ENCODE results near the gene AGAP3. TPM values are rescaled to one million over a fixed set of nuclear protein-coding genes. Genes with fewer than 3 reads are reported as not detected.

Gene AGAP3
- total RNA-seq, 2 experiments from 2014 or later = 16.7 to 17.7 TPM

GRCh38 chr7:151048911-151049463 lies 37.3 kb upstream of the AGAP3 start:
- Mint-ChIP-seq H3K27ac (no peak overlapping the region), H3K4me3 (no peak overlapping the region), H3K9me3 (no peaks in the 10 kb centered on the region), H3K27me3 (ENCODE audit: low read depth) (no peaks in the 10 kb centered on the region), H3K36me3 (ENCODE audit: low read depth) (no peaks in the 10 kb centered on the region), H3K4me1 (ENCODE audit: low read depth) (peaks cover 5% of the 10 kb centered on the region)
- no peak for DNase-seq
- intact Hi-C loops (cut with micrococcal nuclease) = no loop called here
- CTCF ChIA-PET = no interaction called here

DNA sequence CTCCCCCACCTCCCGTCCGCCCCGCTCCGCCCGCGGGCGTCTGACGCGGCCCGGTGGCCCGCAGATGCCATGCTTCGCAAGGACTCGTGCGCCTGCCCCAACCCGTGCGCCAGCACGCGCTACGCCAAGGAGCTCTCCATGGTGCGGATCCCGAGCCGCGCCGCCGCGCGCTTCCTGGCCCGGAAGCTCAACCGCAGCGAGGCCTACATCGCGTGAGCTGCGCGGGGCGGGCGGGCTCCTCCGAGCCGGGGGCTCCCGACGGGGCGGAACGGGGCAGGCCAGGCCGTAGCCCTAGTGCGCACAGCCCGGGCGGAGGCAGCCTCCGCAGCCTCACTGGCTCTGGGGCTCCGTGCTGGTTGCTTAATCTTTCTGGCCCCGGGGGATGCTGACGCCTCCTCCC lies 35.2 kb upstream of the AGAP3 start:
- H3K9me3 Mint-ChIP-seq = no peaks in the 10 kb centered on the region
- CTCF ChIA-PET = no interaction called here
- H3K4me3 Mint-ChIP-seq = no peak overlapping the region
- no peak overlapping the region for H3K27ac Mint-ChIP-seq
- intact Hi-C loops (cut with micrococcal nuclease) = no loop called here
- H3K27me3 Mint-ChIP-seq (ENCODE audit: low read depth) = no peaks in the 10 kb centered on the region
- H3K4me1 Mint-ChIP-seq (ENCODE audit: low read depth) = peaks cover 5% of the 10 kb centered on the region
- no peaks in the 10 kb centered on the region for H3K36me3 Mint-ChIP-seq (ENCODE audit: low read depth)
- peak; percentile 70 for DNase-seq

GRCh38 chr7:151053096-151053495 lies 33.2 kb upstream of the AGAP3 start:
- CTCF ChIA-PET = interaction anchor here (1.1 kb wide), 1 partner anchor 34 kb away, joined by 4 read pairs; no protein-coding TSS in a partner anchor
- Mint-ChIP-seq H3K4me1 (ENCODE audit: low read depth) (peaks cover 16% of the 10 kb centered on the region), H3K27me3 (ENCODE audit: low read depth) (no peaks in the 10 kb centered on the region), H3K27ac (no peak overlapping the region), H3K9me3 (no peaks in the 10 kb centered on the region), H3K36me3 (ENCODE audit: low read depth) (no peaks in the 10 kb centered on the region), H3K4me3 (no peak overlapping the region)
- no peak for DNase-seq
- intact Hi-C loops (cut with micrococcal nuclease) = no loop called here

DNA sequence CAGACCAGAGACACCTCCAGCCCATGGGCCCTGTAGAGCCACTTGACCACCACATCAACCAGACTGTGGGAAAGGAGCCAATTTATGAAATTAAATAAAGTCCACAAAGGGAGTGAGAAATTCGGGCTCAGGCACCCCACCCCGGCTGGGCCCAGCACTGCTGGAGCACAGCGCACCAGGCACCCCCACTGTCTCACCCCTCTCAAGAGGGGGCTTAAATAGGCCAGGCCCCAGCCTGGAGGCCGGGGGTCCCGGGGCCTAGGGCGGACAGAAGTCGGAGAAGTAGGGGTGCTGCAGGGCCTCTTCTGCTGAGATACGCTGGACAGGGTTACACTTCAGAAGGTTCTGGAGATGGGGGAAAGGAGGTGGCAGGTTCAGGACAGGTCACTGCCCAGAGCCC lies 32.5 kb upstream of the AGAP3 start:
- Mint-ChIP-seq H3K9me3 (no peaks in the 10 kb centered on the region), H3K4me1 (ENCODE audit: low read depth) (peaks cover 19% of the 10 kb centered on the region), H3K36me3 (ENCODE audit: low read depth) (no peaks in the 10 kb centered on the region), H3K27ac (no peak overlapping the region), H3K27me3 (ENCODE audit: low read depth) (no peaks in the 10 kb centered on the region), H3K4me3 (no peak overlapping the region)
- CTCF ChIA-PET = no interaction called here
- intact Hi-C loops (cut with micrococcal nuclease) = no loop called here
- no peak for DNase-seq

DNA sequence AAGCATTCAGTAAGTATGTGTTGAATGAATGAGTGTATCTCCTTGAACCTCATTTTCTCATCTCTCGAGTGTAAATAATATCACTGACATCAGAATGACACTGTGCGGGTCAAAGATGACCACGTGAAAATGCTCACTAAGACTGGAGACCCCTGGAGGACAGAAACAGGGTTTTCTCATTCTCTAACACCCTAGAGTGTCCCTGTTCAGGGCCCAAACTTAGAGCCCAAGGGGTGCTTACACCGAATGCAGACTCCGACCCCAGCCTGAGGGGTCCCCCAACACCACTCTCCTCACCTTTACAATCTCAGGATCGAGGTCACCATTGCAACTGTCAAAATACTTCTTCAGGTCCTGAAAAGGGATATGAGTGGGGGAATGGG lies 30.0 kb upstream of the AGAP3 start:
- CTCF ChIA-PET = interaction anchor here (1.2 kb wide), 1 partner anchor 64 kb away, joined by 3 read pairs; no protein-coding TSS in a partner anchor
- no peak for DNase-seq
- no peak overlapping the region for H3K27ac Mint-ChIP-seq

GRCh38 chr7:151056666-151057505 lies 29.4 kb upstream of the AGAP3 start:
- no peaks in the 10 kb centered on the region for H3K27me3 Mint-ChIP-seq (ENCODE audit: low read depth)
- peak overlapping the region; percentile 85 for H3K4me3 Mint-ChIP-seq
- H3K9me3 Mint-ChIP-seq = no peaks in the 10 kb centered on the region
- no peaks in the 10 kb centered on the region for H3K36me3 Mint-ChIP-seq (ENCODE audit: low read depth)
- no peak overlapping the region for H3K27ac Mint-ChIP-seq
- peaks cover 39% of the 10 kb centered on the region for H3K4me1 Mint-ChIP-seq (ENCODE audit: low read depth)
- intact Hi-C loops (cut with micrococcal nuclease) = no loop called here
- no peak for DNase-seq
- CTCF ChIA-PET = no interaction called here

More for the DNA sequence above, 30.0 kb upstream of the AGAP3 start:
- intact Hi-C loops (cut with micrococcal nuclease) = no loop called here
- H3K27me3 Mint-ChIP-seq (ENCODE audit: low read depth) = no peaks in the 10 kb centered on the region
- H3K36me3 Mint-ChIP-seq (ENCODE audit: low read depth) = no peaks in the 10 kb centered on the region
- H3K4me1 Mint-ChIP-seq (ENCODE audit: low read depth) = peaks cover 36% of the 10 kb centered on the region
- no peaks in the 10 kb centered on the region for H3K9me3 Mint-ChIP-seq
- peak overlapping the region; percentile 85 for H3K4me3 Mint-ChIP-seq

GRCh38 chr7:151057506-151057988 lies 28.7 kb upstream of the AGAP3 start, which contains the start of gene CDK5:
CDK5 (minus strand) TSS chr7:151057897; CDS start chr7:151057848, 49 bp downstream.
- Mint-ChIP-seq H3K27me3 (ENCODE audit: low read depth) (no peaks in the 10 kb centered on the region), H3K36me3 (ENCODE audit: low read depth) (no peaks in the 10 kb centered on the region), H3K9me3 (no peaks in the 10 kb centered on the region), H3K4me3 (peak within 1 kb of the TSS; percentile 85), H3K27ac (peak within 1 kb of the TSS; percentile 89), H3K4me1 (ENCODE audit: low read depth) (peaks cover 39% of the 10 kb centered on the region)
- intact Hi-C loops (cut with micrococcal nuclease) = no loop called here
- CTCF ChIA-PET = no interaction called here
- DNase-seq = no peak

GRCh38 chr7:151057989-151058780 lies 28.1 kb upstream of the AGAP3 start:
- no peaks in the 10 kb centered on the region for H3K9me3 Mint-ChIP-seq
- H3K27me3 Mint-ChIP-seq (ENCODE audit: low read depth) = no peaks in the 10 kb centered on the region
- peak; percentile 98 for DNase-seq
- peak overlapping the region; percentile 89 for H3K27ac Mint-ChIP-seq
- H3K36me3 Mint-ChIP-seq (ENCODE audit: low read depth) = no peaks in the 10 kb centered on the region
- intact Hi-C loops (cut with micrococcal nuclease) = loop anchor here (1.0 kb wide), 7 partner anchors 19 to 292 kb away; partner anchors contain the start of genes ABCB8, ABCF2, CHPF2 and FASTK
- CTCF ChIA-PET = interaction anchor here (0.6 to 1.2 kb wide), 4 partner anchors 27 to 74 kb away, joined by 3 to 5 read pairs (median 4); no protein-coding TSS in a partner anchor
- H3K4me1 Mint-ChIP-seq (ENCODE audit: low read depth) = peaks cover 35% of the 10 kb centered on the region
- peak overlapping the region; percentile 85 for H3K4me3 Mint-ChIP-seq

- H3K36me3 Mint-ChIP-seq (ENCODE audit: low read depth) = no peaks in the 10 kb centered on the region
- CTCF ChIA-PET = interaction anchor here (0.6 to 1.2 kb wide), 4 partner anchors 28 to 74 kb away, joined by 3 to 5 read pairs (median 4); no protein-coding TSS in a partner anchor
- no peak for DNase-seq
Measured at GRCh38 chr7:151058781-151059366, 27.4 kb upstream of the AGAP3 start.

DNA sequence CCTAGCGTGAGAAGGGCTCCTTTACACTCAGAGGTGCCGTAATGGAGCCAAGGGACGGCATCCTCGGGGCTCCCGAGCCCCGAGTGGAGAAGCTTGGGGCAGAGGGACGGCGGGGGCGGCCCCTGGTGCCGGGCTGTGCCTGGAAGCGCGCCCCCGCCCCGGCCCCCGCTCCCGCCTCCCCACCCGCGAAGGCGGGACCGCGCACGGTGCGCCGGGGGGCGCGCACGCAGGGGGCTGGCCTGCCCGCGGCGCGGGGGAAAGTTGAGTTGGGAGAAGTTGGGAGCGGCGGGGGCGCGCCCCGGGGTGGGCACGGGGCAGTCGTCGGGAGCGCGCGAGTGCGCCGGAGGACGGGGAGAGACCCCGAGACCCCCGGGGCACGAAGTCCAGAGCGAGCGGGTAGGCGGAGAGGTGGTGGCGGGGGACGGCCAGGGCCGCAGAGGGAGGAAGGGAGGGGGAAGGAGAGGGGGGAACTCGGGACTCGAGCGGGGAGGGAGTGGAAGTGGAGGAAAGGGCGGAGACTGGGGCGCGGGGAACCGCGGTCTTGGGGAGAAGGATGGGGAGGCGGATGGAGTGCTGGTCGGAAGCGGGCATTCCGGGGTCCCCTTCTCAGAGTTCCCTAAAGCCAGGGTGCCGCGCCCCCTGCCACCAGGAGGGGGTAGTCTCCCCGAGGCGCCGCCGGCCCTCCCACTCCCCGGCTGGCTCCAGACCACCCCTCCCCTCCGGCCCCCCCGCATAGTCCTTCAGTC lies 26.7 kb upstream of the AGAP3 start, which contains the start of gene SLC4A2:
Gene SLC4A2 (plus strand): TSS at position 223 of the 746 bp plus-strand sequence. CDS start 2,399 bp downstream, outside the sequence.
- peak within 1 kb of the TSS; percentile 89 for H3K27ac Mint-ChIP-seq
- no peaks in the 10 kb centered on the region for H3K9me3 Mint-ChIP-seq
- no peaks in the 10 kb centered on the region for H3K27me3 Mint-ChIP-seq (ENCODE audit: low read depth)
- H3K36me3 Mint-ChIP-seq (ENCODE audit: low read depth) = no peaks in the 10 kb centered on the region
- H3K4me3 Mint-ChIP-seq = peak within 1 kb of the TSS; percentile 85
- CTCF ChIA-PET = interaction anchor here (0.8 to 1.6 kb wide), 4 partner anchors 14 to 65 kb away, joined by 4 to 9 read pairs (median 6); no protein-coding TSS in a partner anchor
- peaks cover 35% of the 10 kb centered on the region for H3K4me1 Mint-ChIP-seq (ENCODE audit: low read depth)
- intact Hi-C loops (cut with micrococcal nuclease) = loop anchor here (1.0 kb wide), 1 partner anchor 52 kb away; no protein-coding TSS in a partner anchor
- peak; percentile 71 for DNase-seq

More at GRCh38 chr7:151058781-151059366, 27.4 kb upstream of the AGAP3 start:
- Mint-ChIP-seq H3K27me3 (ENCODE audit: low read depth) (no peaks in the 10 kb centered on the region), H3K9me3 (no peaks in the 10 kb centered on the region), H3K27ac (peak overlapping the region; percentile 89), H3K4me3 (peak overlapping the region; percentile 85), H3K4me1 (ENCODE audit: low read depth) (peaks cover 35% of the 10 kb centered on the region)
- intact Hi-C loops (cut with micrococcal nuclease) = loop anchor here (1.0 kb wide), 8 partner anchors 20 to 291 kb away; partner anchors contain the start of genes ABCB8, ABCF2, CHPF2 and FASTK

DNA sequence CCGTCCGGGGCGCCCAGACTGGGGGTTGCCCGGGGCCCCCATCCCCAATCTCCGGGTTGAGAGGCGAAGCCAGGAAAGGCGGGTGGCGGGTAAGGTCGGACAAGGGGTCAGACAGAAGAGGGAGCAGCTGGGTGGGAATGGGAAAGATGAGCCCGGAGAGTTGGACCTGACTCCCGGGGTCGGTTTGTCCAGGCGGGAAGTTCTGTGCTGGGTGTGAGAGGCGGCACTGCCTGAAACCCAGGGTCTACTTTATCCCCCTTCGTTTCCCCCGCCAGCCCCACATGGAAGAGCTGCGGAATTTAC lies 26.2 kb upstream of the AGAP3 start:
- Mint-ChIP-seq H3K4me3 (peak overlapping the region; percentile 85), H3K36me3 (ENCODE audit: low read depth) (no peaks in the 10 kb centered on the region), H3K27me3 (ENCODE audit: low read depth) (no peaks in the 10 kb centered on the region), H3K27ac (no peak overlapping the region), H3K4me1 (ENCODE audit: low read depth) (peaks cover 35% of the 10 kb centered on the region), H3K9me3 (no peaks in the 10 kb centered on the region)
- DNase-seq = no peak
- CTCF ChIA-PET = interaction anchor here (0.7 to 1.6 kb wide), 3 partner anchors 13 to 191 kb away, joined by 3 to 9 read pairs (median 7); no protein-coding TSS in a partner anchor
- intact Hi-C loops (cut with micrococcal nuclease) = no loop called here

All from activated naive CD4-positive, alpha-beta T cell treated with anti-CD3 and anti-CD28 coated beads for 36 hours (primary cell).